GM20431 (cell line): ENCODE data around the gene GPA33.

Experiments
- in situ Hi-C: fragments of 300-500 bp; cut with MseI, MboI; formaldehyde crosslinking; loops from one replicate; pipeline ENCODE4 v1.15.0; 2020; ENCODE audit warnings: low sequenced_read_pairs; ENCODE audit not compliant: unreplicated experiment

The GPA33 gene, protein sequence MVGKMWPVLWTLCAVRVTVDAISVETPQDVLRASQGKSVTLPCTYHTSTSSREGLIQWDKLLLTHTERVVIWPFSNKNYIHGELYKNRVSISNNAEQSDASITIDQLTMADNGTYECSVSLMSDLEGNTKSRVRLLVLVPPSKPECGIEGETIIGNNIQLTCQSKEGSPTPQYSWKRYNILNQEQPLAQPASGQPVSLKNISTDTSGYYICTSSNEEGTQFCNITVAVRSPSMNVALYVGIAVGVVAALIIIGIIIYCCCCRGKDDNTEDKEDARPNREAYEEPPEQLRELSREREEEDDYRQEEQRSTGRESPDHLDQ

DNA sequence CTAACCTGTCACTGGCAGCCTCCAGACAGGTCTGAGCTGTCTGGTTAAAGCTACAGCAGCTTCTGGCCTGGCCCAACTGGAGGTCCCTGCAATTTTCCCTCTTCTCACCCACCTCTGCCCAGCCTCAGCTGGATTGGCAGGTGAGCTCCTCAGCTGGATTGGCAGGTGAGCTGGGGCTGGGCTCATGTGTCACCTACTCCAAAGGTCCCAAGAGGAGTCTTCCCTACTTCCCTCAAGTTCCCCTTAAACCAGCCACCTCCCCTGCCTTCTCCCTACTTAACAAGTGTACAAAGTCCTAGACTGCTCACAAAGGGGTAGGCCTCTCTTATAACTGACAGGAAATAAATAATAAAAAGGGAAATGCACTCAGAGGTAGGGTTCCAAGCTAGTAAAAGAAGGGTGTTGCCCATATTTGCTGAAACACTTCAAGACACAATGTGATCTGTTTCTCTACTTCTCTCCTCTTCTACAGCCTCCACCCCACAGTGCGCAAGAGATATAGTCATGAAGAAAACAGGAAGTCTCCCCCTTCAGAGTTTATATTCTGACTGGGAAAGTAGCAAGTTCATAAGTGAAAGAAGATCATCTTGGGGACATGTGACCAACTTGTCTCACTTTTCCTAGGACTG is at the start of gene GPA33:
Gene GPA33 (minus strand): TSS at position 64 of the 629 bp plus-strand sequence. CDS start 90 bp downstream, outside the sequence.
- in situ Hi-C loops, result no loop called here

DNA sequence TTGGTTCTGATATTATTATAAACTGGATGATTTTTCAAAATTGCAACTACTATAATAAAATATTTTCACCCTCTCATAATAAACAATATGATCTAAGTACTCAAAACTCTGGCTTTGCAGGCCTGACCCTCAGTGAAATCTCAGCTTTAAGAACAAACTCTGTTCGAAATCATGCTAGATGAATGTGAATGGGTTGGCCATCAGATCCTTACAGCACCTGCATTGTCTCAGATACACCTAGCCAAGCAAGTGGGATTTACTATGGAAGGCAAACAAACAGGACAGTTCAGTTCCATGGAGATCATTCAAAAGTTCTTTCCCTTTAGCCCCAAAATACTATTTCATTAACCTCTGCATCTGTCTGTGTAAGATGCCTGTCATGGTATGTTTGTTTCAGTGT is 48.5 kb upstream of the GPA33 start:
- in situ Hi-C loops, result no loop called here

DNA sequence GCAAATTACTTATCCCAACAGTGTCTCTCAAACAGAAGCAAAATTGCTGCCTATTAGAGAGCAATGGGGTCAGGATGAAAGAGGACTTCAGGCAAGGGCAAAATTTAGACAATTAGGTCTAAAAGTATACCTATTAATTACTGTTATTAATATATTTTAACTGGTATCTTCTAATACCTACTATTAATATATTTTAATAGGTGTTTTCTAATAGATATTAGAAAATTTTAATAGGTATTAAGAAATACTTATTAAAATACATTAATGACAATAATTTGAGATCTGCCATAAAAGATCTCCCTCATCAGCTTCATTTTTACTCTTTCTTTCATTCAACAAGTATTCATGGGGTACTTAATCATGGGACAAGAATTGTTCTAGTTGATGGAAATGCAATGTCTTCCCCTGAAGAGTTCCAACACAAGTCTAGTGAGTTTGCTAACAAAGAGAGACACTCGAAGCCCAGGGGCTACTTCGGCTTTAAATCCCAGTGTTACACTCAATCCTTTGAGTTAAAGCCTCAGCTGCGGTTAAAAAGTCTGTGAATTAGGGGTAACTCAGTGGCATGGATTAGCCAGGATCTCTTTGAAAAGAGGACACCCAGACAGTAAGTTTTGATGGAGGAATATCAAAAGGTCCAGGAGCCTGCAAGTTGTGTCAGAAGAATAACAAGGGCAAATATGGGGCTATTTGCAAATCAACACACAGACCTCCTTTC is 47.8 kb upstream of the GPA33 start:
- in situ Hi-C loops, result no loop called here

DNA sequence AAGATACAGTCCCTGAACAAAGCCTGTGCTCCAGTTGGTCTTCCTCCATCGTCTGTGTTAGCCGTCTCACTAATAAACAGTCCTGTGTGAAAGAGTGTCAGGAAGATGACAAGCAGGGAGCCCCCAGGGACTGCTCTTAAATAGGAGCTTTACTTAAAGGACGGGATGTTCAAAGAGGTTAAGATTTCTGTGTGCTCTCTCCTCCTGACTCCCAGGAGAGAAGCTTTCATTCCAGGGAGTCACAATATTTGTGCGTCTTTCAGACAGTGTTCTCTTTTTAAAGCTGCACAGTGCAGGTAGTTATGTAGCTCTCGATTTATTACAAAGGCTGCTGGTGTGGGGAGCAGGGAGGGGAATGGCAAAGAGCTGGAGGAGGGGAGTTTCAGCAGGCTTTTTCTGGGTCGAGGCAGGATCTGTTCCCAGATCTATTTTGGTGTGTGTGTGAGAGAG is 47.2 kb upstream of the GPA33 start:
- in situ Hi-C loops, result no loop called here

DNA sequence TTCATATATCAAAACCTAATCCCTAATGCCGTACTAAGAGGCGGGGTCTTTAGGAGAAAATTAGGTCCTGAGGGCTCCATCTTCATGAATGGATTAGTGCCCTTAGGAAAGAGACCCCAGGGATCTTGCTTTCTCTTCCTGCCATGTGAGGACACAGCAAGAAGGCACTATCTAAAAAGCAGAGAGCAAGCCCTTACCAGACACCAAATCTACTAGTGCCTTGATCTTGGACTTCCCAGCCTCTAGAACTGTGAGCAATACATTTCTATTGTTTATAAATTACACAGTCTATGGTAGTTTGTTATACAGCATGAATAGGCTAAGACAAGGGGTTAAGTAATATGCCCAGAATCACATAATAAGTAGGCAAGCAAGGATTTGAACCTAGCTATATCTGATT is 46.6 kb upstream of the GPA33 start:
- in situ Hi-C loops, result no loop called here

DNA sequence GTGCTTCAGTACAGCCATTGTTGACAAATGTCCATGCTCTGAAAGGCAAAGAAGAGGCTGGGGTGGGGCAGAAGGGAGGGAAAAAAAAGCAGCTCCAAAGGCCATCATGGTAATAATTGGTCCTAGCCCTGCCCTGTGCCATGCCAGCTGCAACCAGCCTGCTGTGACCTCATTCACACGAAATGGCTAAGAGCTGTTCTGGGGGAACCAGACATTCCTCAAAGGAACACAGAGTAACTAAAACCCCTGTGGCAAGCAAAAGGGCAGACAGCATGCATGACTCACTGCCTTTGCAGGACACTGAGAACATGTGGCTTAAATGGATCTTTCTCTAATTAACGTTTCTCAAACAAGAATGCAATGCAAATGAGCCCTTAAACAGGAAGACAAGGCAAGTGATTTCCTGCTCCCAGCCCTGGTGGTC is 46.0 kb upstream of the GPA33 start:
- in situ Hi-C loops, result no loop called here

DNA sequence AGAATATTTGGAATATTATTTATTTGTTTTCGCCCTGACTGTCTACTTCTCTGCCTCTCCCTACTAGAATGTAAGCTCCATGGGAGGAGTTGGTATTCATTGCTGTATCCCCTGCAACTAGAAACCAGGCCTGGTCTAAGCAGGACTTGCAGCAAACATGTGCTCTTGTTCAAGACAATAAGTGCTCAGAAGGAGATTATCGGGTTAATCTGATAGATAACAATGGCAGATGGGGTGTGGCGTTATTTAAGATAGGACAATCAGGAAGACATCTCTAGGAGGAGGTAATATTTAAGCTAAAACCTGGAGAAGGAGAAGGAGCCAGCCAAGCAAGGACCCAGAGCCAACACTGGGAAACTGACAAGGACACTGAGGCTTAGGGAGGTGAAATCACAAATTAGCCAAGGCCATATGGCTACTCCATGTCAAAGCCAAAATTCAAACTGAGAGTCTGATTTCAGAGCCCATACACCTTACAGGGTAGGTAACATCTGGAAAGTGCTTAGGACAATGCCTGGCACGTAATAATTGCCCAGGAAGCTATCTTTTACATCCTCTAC is 45.2 kb upstream of the GPA33 start:
- in situ Hi-C loops, result no loop called here

DNA sequence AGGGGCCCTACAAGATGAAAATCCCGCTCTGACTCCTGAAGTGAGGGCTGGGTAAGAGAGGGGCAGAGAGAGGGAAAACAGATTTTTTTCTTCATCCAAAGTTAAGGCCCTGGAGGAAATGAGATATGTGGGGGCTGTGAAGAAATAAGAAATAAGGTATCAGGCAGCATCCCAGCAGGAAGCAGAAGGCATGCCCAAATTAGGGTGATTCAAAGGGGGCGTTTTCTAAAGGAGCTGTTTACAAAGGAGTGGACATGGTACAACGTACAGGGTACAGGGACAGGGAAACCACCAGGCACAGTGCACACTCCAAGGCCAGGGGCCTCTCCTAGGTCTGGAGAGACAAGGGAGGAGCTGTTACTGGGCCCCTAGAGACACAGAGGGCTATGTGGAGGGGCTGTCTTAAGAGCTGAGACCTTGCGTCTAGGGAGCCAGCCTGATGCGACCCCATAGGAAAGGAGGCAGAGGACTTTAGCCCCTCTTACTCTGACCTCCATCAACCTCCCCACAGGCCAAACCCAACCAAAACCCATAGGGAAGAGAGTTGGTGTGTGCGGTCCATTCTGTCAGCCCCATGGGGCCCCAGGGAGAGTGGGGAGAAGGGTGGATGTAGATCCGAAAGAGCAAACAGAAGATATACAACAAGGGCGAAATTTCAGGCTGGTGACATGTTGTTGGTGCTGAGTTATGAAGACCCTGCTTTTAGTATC is 42.3 kb upstream of the GPA33 start:
- in situ Hi-C loops, result no loop called here

DNA sequence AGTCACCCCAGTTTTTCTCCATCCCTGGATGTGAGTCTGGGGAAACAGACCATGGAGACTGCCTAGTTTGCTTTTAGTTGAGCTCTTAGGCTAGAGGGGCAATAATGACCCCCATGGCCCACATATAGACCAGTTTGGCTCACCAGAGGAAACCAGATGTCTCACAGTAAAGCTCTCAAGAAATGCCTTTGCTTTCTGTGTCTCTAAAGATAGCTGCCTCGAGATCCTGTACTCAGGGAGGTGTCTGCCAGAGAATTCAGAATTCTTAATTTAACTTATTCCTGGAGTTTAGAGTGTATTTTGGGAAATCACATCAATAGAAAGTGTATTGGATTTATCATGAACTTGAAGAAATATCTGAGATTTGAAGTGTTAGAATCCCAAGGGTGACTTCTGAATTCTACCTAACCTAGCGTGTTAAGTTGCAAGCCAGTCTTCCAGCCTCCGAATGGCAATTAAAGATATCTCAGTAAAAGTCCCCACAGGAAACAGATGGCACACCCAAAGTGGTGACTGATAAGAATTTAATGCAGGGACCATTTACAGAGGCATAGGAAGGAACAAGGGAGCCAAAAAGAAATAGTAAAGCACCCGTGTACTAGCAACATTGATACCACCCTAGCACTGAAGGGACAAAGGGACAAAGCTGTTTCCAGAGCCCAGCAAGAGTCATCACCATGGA is 40.8 kb upstream of the GPA33 start:
- in situ Hi-C loops, result no loop called here

DNA sequence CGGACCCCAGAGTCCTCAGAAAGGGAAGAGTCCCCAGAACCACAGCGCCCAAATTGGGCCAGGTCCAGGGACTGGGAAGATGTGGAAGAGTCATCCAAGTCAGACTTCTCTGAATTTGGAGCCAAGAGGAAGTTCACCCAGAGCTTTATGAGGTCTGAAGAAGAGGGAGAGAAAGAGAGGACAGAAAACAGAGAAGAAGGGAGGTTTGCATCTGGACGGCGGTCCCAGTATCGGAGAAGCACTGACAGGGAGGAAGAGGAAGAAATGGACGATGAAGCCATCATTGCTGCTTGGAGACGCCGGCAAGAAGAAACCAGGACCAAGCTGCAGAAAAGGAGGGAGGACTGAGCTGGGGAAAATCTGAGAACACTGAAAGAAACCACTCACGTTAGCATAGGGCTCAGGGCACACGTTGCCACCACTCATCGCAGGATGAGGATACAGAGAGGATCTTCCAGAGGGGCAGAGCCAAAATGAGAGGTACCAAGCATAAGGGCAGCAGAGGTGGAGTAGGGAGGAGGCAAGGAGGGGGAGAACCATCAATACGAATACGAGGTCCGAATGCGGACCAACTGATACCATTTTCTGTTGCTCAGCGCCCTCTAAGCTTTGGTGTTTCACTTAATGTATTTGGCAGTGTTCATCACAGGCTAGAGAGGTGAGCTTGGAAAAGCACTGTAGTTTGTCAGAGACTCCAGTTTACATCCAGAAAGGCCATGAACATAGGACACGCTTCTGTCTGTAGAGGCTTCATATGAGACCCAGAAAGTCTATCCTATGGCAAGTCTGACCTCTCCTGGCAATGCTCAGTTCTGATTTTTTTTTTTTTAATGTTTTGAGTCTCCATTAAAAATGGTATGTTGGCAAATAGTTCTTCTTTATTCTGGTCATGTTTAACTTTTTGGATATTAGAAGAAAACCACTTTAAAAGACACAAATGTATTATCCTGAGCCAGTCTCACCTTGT is 38.4 kb upstream of the GPA33 start:
- in situ Hi-C loops, result no loop called here

DNA sequence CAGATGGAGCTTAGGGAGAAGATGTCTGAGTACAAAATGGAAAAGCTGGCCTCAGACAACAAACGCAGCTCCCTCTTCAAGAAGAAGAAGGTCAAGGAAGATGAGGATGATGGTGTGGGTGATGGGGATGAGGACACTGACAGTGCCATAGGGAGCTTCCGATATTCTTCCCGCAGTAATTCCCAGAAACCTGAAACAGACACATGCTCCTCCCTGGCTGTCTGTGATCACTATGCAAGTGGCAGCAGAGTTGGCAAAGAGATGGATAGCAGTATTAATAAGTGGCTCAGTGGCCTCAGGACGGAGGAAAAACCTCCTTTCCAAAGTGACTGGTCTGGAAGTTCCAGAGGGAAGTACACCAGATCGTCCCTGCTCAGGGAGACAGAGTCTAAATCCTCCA is 37.5 kb upstream of the GPA33 start:
- in situ Hi-C loops, result no loop called here

DNA sequence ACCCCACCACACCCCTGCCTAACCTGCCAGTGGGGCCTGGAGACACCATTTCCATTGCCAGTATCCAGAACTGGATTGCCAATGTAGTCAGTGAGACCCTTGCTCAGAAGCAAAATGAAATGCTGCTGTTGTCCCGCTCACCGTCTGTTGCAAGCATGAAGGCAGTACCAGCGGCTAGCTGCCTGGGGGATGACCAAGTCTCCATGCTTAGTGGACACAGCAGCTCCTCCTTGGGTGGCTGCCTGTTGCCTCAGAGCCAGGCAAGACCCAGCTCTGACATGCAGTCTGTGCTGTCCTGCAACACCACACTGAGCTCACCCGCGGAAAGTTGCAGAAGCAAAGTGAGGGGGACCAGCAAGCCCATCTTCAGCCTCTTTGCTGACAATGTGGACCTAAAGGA is 37.1 kb upstream of the GPA33 start:
- in situ Hi-C loops, result no loop called here

DNA sequence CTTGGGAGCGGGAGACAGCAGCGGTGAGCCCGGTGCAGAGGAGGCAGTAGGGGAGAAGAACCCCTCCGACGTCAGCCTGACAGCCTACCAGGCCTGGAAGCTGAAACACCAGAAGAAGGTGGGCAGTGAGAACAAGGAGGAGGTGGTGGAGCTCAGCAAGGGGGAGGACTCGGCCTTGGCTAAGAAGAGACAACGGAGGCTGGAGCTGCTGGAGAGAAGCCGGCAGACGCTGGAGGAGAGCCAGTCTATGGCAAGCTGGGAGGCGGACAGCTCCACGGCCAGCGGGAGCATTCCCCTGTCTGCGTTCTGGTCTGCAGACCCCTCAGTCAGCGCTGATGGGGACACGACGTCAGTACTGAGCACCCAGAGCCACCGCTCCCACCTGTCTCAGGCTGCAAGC is 36.6 kb upstream of the GPA33 start:
- in situ Hi-C loops, result no loop called here

DNA sequence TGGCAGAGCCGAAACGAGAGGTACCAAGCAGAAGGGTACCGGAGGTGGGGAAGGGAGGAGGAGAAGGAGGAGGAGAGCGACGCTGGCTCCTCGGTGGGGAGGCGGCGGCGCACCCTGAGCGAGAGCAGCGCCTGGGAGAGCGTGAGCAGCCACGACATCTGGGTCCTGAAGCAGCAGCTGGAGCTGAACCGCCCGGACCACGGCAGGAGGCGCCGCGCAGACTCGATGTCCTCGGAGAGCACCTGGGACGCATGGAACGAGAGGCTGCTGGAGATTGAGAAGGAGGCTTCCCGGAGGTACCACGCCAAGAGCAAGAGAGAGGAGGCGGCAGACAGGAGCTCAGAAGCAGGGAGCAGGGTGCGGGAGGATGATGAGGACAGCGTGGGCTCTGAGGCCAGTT is 36.1 kb upstream of the GPA33 start:
- in situ Hi-C loops, result no loop called here

DNA sequence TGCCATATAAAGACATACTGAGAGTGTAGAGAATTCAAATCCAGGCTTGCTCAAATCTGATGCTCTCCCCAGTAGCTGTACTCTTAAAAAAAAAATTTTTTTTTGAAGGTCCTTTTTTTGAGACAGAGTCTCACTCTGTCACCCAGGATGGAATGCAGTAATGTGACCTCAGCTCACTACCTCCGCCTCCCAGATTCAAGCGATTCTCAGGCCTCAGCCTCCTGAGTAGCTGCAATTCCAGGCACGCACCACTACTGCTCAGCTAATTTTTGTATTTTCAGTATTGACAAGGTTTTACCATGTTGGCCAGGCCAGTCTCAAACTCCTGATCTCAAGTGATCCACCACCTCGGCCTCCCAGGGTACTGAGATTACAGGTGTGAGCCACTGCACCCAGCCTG is 32.4 kb upstream of the GPA33 start:
- in situ Hi-C loops, result no loop called here

DNA sequence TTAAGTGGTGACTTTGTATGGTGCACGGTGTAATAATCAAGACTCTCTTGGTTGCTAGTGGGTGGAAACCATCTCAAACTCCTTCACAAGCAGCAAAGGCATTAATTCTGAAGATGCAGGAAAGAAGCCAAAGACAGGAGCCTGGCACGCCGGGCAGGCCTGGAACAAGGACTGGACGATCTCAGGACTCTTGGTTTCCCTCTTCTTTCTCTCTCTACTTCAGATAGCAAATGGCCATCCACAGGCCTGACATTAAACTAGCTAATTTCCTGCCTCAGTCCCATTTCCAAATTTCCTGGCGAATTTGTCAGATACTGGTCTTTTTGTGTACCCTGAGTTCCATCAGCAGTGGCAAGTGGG is 31.9 kb upstream of the GPA33 start:
- in situ Hi-C loops, result no loop called here

DNA sequence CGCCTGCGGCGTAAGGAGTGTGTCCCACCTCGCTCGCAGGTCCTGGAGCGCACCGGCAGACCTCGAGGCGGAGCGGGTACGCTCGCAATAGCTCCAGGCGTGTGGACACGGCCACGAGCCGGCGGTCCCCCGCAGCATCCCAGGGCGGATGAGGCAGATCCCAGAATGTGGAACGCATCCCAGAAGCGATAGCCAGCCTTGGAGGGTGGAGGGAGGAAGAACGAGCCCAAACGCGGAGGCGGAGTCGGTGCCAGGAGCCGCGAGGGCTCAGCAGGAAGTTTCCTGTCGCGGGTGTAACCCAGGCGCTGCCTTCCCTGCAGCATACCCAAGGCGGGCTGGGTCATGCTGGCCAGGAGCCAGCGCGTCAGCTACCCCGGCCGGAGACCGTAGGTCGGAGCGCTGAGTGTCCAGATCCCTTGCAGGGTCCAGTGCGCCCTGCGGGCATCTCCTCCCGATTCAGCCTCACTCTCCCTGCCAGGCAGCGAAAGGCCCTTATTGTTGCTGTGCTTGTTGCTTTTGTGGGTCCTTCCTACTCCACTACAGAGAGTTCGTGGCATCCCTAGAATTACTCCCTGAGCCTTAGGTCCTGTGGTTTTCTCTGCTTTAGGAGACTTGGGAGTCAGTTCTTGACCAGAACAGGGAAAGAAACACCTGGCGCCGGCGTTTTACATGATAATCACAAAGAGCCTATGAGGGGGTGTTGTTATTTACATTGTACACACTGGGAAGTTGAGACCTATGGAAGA is 31.4 kb upstream of the GPA33 start:
- in situ Hi-C loops, result no loop called here

DNA sequence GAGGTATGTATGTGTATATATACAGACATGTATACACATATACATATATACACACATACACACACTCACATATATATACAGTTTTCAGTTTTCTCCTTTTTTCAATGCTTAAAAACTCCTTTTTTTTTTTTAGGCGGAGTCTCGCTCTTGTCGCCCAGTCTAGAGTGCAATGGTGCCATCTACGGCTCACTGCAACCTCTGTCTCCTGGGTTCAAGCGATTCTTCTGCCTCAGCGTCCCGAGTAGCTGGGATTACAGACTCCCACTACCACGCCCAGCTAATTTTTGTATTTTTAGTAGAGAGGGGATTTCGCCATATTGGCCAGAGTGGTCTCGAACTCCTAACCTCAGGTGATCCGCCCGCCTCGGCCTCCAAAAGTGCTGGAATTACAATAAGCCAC is 30.7 kb upstream of the GPA33 start:
- in situ Hi-C loops, result no loop called here
